Fibroblast of lung (primary cell): ENCODE data around the gene HEPACAM. TPM values are rescaled to one million over a fixed set of nuclear protein-coding genes. Genes with fewer than 3 reads are reported as not detected.

ENCODE experiments used
- DNase-seq, 2 donors: peaks; one replicate each; pipeline versions ENCODE4 v3.0.0 to v3.0.0-alpha.2; 2010; ENCODE audit warnings: low read depth in 2 of 2
- H2AFZ ChIP-seq: 2 replicates; pipeline ENCODE4 v1.5.1; 2012; ENCODE audit warnings: low read length, control low read depth, inconsistent platforms
- H3K27ac ChIP-seq: 2 replicates; pipeline ENCODE4 v1.5.1; 2011; ENCODE audit warnings: low read length, control low read depth; ENCODE audit not compliant: insufficient read depth
- H3K27me3 ChIP-seq: 2 replicates; pipeline ENCODE4 v1.5.1; 2011; ENCODE audit warnings: mild to moderate bottlenecking, low read length; ENCODE audit not compliant: control insufficient read depth, insufficient read depth
- H3K36me3 ChIP-seq: 2 replicates; pipeline ENCODE4 v1.5.1; 2011; ENCODE audit warnings: low read length; ENCODE audit not compliant: control insufficient read depth, insufficient read depth
- H3K4me1 ChIP-seq: 2 replicates; pipeline ENCODE4 v1.5.1; 2011; ENCODE audit warnings: low read length; ENCODE audit not compliant: control insufficient read depth, insufficient read depth; ENCODE audit errors: extremely low read depth
- H3K4me2 ChIP-seq: 2 replicates; pipeline ENCODE4 v1.5.1; 2011; ENCODE audit warnings: low read length, control low read depth; ENCODE audit not compliant: insufficient read depth; ENCODE audit errors: extremely low read depth
- H3K4me3 ChIP-seq, 4 experiments: fragments of 200-600 bp in 1 of 4; sonication (generic) in 1 of 4; replicated peaks in 1 of 4; 2 replicates each; pipeline ENCODE4 v1.5.1; 2011 to 2016; ENCODE audit warnings: low read length in 4 of 4, low read depth in 3 of 4, mild to moderate bottlenecking in 3 of 4, control low read depth in 2 of 4, inconsistent platforms in 1 of 4, mixed read lengths in 1 of 4; ENCODE audit not compliant: insufficient read depth in 1 of 4; ENCODE audit errors: control extremely low read depth in 1 of 4
- H3K79me2 ChIP-seq: 2 replicates; pipeline ENCODE4 v1.5.1; 2012; ENCODE audit warnings: mild to moderate bottlenecking, low read length, inconsistent platforms; ENCODE audit not compliant: control insufficient read depth, insufficient read depth
- H3K9ac ChIP-seq: 2 replicates; pipeline ENCODE4 v1.5.1; 2011; ENCODE audit warnings: mild to moderate bottlenecking, low read length, control low read depth; ENCODE audit not compliant: insufficient read depth
- H3K9me3 ChIP-seq: 2 replicates; pipeline ENCODE4 v1.5.1; 2012; ENCODE audit warnings: low read depth, low read length; ENCODE audit not compliant: control insufficient read depth, insufficient read depth
- H4K20me1 ChIP-seq: 2 replicates; pipeline ENCODE4 v1.5.1; 2011; ENCODE audit warnings: low read length; ENCODE audit not compliant: control insufficient read depth, insufficient read depth; ENCODE audit errors: extremely low read depth
- CTCF ChIP-seq, 2 donors: IDR thresholded peaks in 1 of 2; conservative IDR thresholded peaks in 1 of 2; 1 replicate in 1 of 2; 2 replicates in 1 of 2; pipeline ENCODE4 v1.5.1; 2011 to 2012; ENCODE audit warnings: low read length in 2 of 2, control low read depth in 1 of 2, inconsistent platforms in 1 of 2, low read depth in 1 of 2, mild to moderate bottlenecking in 1 of 2
- EZH2 ChIP-seq: IDR thresholded peaks from 2 replicates; pipeline ENCODE4 v1.5.1; 2012; ENCODE audit warnings: low read length, control low read depth, mild to moderate bottlenecking; ENCODE audit errors: missing control alignments
- polyA plus RNA-seq, 2 donors: library from polyadenylated mRNA; depleted of rRNA in 1 of 2; stranded (reverse) in 1 of 2; unstranded in 1 of 2; fragments of >200 nt; gene quantifications; 2 replicates each; pipeline ENCODE4 v1.2.1, GENCODE V29; 2011 to 2012; ENCODE audit warnings: missing spikeins in 1 of 2
- total RNA-seq: library from RNA; depleted of rRNA; stranded (reverse); fragments of >200 nt; gene quantifications from 2 replicates; pipeline ENCODE4 v1.2.1, GENCODE V29; 2014

The HEPACAM gene
- total and polyA plus RNA-seq, 2 donors (not counting 1 experiment from before 2014, with no cell fraction given) = under 0.01 to 0.11 TPM

- no peak for TF ChIP-seq EZH2
- TF ChIP-seq CTCF (conservative IDR thresholded peaks at IDR 0.05 in 1 of 2, IDR thresholded peaks at IDR 0.05 in 1 of 2; ENCODE audit: low read depth in 1 of 2, low read length in 2 of 2) = no peak
- Histone ChIP-seq H4K20me1 (no peaks in the 10 kb centered on the region), H3K4me3 (no peak within 1 kb of the TSS), H3K4me2 (no peak within 1 kb of the TSS), H3K27me3 (no peaks in the 10 kb centered on the region), H3K79me2 (no peaks in the 10 kb centered on the region), H3K9ac (no peak within 1 kb of the TSS), H3K36me3 (no peaks in the 10 kb centered on the region), H3K4me1 (peaks cover 18% of the 10 kb centered on the region), H2AFZ (no peak within 1 kb of the TSS), H3K27ac (no peak within 1 kb of the TSS), H3K9me3 (no peaks in the 10 kb centered on the region)
- no peak for DNase-seq
Observed at GRCh38 chr11:124918950-124919349, 16.9 kb downstream of the HEPACAM start, which contains the start of gene HEPN1. HEPN1 (plus strand) TSS chr11:124919250.

- Histone ChIP-seq H3K9ac (no peak overlapping the region), H3K27me3 (no peaks in the 10 kb centered on the region), H3K36me3 (no peaks in the 10 kb centered on the region), H3K27ac (peak overlapping the region; percentile 7), H3K4me3 (no peak overlapping the region), H2AFZ (peak overlapping the region; percentile 31), H3K4me1 (peaks cover 18% of the 10 kb centered on the region), H3K79me2 (no peaks in the 10 kb centered on the region), H3K4me2 (peak overlapping the region; percentile 26), H4K20me1 (no peaks in the 10 kb centered on the region), H3K9me3 (no peaks in the 10 kb centered on the region)
- TF ChIP-seq EZH2 (no peak), CTCF (conservative IDR thresholded peaks at IDR 0.05 in 1 of 2, IDR thresholded peaks at IDR 0.05 in 1 of 2; ENCODE audit: low read depth in 1 of 2, low read length in 2 of 2) (no peak)
- peak; percentile 28 to 93 for DNase-seq
Observed at GRCh38 chr11:124917115-124917637, 18.7 kb downstream of the HEPACAM start.

GRCh38 chr11:124916370-124916710 is 19.5 kb downstream of the HEPACAM start:
- no peaks in the 10 kb centered on the region for H3K36me3 ChIP-seq
- H3K4me3 ChIP-seq = no peak overlapping the region
- TF ChIP-seq EZH2 (no peak), CTCF (conservative IDR thresholded peaks at IDR 0.05 in 1 of 2, IDR thresholded peaks at IDR 0.05 in 1 of 2; ENCODE audit: low read depth in 1 of 2, low read length in 2 of 2) (no peak)
- no peak overlapping the region for H3K9ac ChIP-seq
- no peaks in the 10 kb centered on the region for H3K79me2 ChIP-seq
- H2AFZ ChIP-seq = no peak overlapping the region
- H3K27ac ChIP-seq = peak overlapping the region; percentile 50
- H3K4me2 ChIP-seq = no peak overlapping the region
- H4K20me1 ChIP-seq = no peaks in the 10 kb centered on the region
- no peaks in the 10 kb centered on the region for H3K27me3 ChIP-seq
- DNase-seq = no peak
- peaks cover 18% of the 10 kb centered on the region for H3K4me1 ChIP-seq
- no peaks in the 10 kb centered on the region for H3K9me3 ChIP-seq
